GM12865 (cell line): ENCODE results near the gene BFSP1.

Experiments used
- DNase-seq: peaks from one replicate; pipeline ENCODE4 v3.0.0; 2010; ENCODE audit warnings: low read depth
- H3K4me3 ChIP-seq: 2 replicates; pipeline ENCODE4 v1.5.1; 2011; ENCODE audit warnings: mild to moderate bottlenecking, low read depth, low read length, control low read depth
- TF ChIP-seq, protein P1 (sequence below): IDR thresholded peaks from 2 replicates; pipeline ENCODE4 v1.5.1; 2011; ENCODE audit warnings: low read length, control low read depth, low read depth, inconsistent platforms; ENCODE audit not compliant: insufficient read depth; ENCODE audit errors: missing control alignments

BFSP1 gene

DNA sequence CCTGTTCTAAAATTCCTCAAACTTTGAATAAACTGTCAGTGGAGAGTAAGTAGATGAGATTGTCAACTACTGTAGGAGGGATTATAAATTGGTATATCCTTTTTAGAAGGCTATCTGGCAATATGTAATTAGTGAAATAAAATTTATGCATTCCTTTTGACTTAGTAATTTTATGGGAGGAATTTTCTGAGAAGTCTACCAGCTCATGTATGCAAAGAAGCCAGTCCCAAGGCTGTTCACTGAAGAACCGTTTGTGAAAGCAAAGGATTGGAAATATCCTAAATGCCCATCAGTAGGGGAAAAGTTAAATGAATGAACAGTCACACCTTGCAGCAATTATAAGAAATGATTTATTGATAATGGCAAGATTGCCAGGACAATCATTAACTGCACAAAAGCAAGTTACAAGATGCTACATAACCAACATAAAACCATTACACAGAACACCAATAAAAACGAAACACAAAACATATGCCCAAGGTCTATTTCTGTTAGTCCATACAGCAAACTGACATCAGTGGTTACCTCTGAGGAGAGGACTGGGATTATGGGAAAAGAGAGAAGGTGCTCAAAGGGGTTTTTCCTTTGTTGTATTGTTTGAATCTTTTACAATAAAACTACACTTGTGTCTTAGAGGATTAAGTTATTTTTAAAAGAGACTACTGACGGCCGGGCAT, 34.1 kb upstream of the BFSP1 start:
- no peak overlapping the region for H3K4me3 ChIP-seq
- no peak for DNase-seq
- TF ChIP-seq, protein P1, sequence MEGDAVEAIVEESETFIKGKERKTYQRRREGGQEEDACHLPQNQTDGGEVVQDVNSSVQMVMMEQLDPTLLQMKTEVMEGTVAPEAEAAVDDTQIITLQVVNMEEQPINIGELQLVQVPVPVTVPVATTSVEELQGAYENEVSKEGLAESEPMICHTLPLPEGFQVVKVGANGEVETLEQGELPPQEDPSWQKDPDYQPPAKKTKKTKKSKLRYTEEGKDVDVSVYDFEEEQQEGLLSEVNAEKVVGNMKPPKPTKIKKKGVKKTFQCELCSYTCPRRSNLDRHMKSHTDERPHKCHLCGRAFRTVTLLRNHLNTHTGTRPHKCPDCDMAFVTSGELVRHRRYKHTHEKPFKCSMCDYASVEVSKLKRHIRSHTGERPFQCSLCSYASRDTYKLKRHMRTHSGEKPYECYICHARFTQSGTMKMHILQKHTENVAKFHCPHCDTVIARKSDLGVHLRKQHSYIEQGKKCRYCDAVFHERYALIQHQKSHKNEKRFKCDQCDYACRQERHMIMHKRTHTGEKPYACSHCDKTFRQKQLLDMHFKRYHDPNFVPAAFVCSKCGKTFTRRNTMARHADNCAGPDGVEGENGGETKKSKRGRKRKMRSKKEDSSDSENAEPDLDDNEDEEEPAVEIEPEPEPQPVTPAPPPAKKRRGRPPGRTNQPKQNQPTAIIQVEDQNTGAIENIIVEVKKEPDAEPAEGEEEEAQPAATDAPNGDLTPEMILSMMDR: no peak

DNA sequence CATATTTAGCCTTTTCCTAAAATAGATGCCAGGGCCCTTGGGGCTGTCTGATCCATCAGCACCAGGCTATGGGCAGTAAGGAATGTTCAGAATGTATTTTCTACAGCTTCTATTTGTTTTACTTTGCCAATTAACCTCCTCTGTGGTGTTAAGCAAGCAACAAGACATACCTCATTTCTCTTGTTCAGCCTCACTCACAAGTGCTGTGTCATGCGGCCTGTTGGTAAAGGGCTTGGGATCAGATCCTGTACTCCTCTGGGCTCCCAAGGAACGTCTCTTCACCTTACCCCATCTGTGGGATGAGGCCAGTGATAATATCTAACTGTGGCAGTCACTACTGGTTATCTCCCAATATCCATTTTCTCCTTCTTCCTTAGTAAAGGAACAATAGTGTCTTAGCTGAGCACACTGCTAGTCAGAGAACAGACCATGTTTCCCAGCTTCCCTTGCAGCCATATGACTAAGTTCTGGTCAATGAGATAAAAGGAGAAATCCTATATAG, 31.7 kb upstream of the BFSP1 start:
- no peak overlapping the region for H3K4me3 ChIP-seq
- DNase-seq: no peak
- TF ChIP-seq, protein P1: no peak

DNA sequence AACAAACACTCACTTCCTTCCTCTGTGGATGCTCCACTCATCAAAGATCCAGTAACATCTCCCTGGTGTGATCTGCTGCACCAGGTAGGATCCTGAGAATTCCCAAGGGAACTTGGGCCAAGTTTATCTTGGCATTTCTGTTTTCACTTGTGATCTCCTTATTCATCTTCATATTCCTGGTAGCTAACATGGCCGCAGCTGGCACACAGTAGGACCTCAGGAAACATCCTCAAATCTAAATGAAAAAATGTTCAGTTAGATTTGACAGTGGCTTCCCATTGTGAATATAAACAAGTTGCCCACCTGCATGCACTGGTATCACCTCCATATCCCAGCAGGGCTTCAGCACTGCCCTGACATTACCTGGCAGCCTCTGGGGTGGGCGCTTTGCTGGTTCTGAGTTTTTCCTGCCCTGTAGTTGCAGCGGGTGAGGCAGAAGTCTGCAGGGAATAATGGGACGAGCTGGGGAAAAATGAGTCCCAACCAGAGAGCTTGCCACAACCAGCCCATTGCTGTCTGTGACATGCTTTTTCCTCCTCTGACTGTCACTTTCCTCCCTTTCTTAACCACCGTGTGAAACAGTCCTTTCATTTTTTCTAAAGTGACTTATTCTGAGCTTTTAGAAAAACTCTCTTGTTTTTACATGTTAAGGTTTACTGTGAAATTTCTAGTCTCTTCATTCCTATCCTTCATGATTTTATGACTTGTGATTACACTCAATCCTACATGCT, 29.3 kb upstream of the BFSP1 start:
- DNase-seq: no peak
- H3K4me3 ChIP-seq: no peak overlapping the region
- TF ChIP-seq, protein P1: no peak

DNA sequence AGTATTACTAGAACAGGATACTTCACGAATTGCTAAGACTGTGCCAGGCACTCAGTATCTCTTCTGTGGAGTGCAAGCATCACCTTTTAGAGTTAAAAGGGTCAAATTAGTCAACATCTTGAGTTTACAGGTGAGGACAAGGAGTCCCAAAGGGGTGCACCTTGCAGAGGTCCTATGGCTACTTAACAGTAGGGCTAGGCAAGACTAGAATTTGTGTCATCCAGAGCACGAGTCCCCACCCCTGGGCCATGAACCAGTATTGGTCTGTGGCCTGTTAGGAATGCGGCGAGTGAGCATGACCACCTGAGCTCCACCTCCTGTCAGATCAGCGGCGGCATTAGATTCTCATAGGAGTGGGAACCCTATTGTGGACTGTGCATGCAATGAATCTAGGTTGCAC, 28.2 kb upstream of the BFSP1 start:
- DNase-seq: no peak
- TF ChIP-seq, protein P1: no peak

DNA sequence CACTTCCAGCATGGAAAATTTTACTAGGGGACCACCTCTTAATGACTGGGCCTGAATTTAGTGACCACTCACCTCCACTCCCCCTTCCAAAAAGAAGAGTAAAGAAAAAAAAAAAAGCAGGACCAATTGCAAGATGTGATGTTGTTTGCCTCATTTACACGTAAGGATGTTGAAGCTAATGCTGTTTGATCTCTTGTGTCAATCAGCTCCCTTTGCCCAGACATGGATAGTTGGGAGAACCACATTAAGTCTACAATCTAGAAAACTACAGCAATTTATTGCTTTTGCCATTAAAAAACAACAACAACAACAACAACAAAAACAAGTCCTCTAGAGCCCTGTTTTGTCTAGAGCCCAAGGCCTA, 27.7 kb upstream of the BFSP1 start:
- H3K4me3 ChIP-seq: no peak overlapping the region
- TF ChIP-seq, protein P1: no peak
- no peak for DNase-seq

More for the DNA sequence above, 28.2 kb upstream of the BFSP1 start:
- H3K4me3 ChIP-seq: no peak overlapping the region

DNA sequence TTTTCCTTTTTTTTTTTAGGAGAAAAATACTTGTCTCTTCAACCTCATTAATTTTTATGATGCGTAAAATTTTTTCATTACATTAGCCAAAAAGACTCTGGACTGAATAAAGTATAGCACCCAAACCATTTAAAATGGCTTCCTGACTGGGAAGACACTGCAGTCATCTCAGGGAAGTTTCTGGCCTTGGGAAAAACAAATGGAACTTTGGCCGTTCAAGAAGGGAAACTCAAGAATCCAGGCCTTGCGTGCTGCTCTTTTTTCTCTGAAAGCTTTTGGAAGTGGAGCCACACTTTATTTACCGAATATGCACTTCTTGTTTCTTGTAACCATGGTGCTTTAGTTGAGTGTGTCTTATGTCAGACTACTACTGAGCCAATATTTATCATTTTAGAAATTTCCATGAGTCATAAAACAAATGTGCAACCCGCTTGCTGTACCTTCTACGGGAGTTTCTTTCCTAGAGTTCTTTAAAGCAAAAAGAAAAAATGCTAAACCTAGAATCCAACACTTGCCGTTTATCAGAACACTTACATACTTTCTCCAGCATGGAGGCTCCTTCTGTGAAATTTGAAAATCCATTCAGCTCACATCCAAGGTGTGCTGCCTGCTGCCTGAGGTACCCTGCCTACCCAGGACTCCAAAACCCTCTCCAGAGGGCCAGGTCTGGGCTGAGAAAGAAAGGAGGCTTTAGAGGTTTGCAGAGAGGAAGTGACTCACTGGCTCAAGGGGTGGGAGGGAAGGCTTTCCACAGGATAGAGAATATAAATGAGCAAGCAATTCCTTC, 27.2 kb upstream of the BFSP1 start:
- H3K4me3 ChIP-seq: no peak overlapping the region
- no peak for DNase-seq

More for the DNA sequence above, 27.2 kb upstream of the BFSP1 start:
- TF ChIP-seq, protein P1: no peak
